Subcutaneous adipose tissue (tissue), 4 donors: ENCODE data around the gene KRT3. TPM values are rescaled to one million over a fixed set of nuclear protein-coding genes. Genes with fewer than 3 reads are reported as not detected.

ENCODE experiments used
- CTCF ChIP-seq: fragments of 450-650 bp; IDR thresholded peaks from one replicate; pipeline ENCODE4 v1.5.1; 2016; ENCODE audit warnings: low read depth, mild to moderate bottlenecking, control low read depth, antibody characterized with exemption, moderate library complexity
- total RNA-seq, 4 donors: library from RNA; depleted of rRNA; stranded (reverse); fragments of >200 nt; gene quantifications; one replicate each; pipeline ENCODE4 v1.1.0, GENCODE V29; 2016

The KRT3 gene
- total RNA-seq, 4 donors from 2014 or later, result not detected

- no peak for TF ChIP-seq CTCF
Measured at GRCh38 chr12:52820521-52820920, 24.6 kb upstream of the KRT3 start.

- no peak for TF ChIP-seq CTCF
Measured at GRCh38 chr12:52819731-52820510, 24.0 kb upstream of the KRT3 start.

- no peak for TF ChIP-seq CTCF
Measured at GRCh38 chr12:52818887-52819420, 23.0 kb upstream of the KRT3 start.

- TF ChIP-seq CTCF, result no peak
Measured at GRCh38 chr12:52818388-52818787, 22.5 kb upstream of the KRT3 start.

GRCh38 chr12:52817699-52818238 lies 21.9 kb upstream of the KRT3 start:
- TF ChIP-seq CTCF, result no peak

- no peak for TF ChIP-seq CTCF
Measured at GRCh38 chr12:52817003-52817698, 21.2 kb upstream of the KRT3 start.
